GM12878 (cell line): ENCODE results near the gene GRIK3. TPM values are rescaled to one million over a fixed set of nuclear protein-coding genes. Genes with fewer than 3 reads are reported as not detected.

Experiments used
- ATAC-seq: fragments of 200-7000 bp; cut with Tn5 transposase; 3 replicates; pipeline ENCODE4 v1.9.1; 2020; ENCODE audit warnings: mild to moderate bottlenecking, moderate library complexity
- BruUV-seq: library from RNA; stranded (reverse); fragments of 400-500 nt; replicated peaks from 2 replicates; lab custom pipeline; 2021; lab: Mats Ljungman, UMichigan
- CTCF ChIA-PET: fragments of 300-600 bp; sonication (Branson Sonifier 250); formaldehyde crosslinking; extraction: SDS; loops from one replicate; lab custom pipeline; 2021; ENCODE audit warnings: inconsistent platforms; lab: Yijun Ruan, JAX
- POLR2A ChIA-PET: fragments of 350-600 bp; formaldehyde crosslinking; extraction: SDS; loops from one replicate; lab custom pipeline; 2021; ENCODE audit warnings: inconsistent platforms; lab: Charles Lee
- RAD21 ChIA-PET: fragments of 300-600 bp; sonication (Branson Sonifier 250); formaldehyde crosslinking; loops from one replicate; lab custom pipeline; 2023; ENCODE audit warnings: antibody characterized with exemption; ENCODE audit not compliant: unreplicated experiment; lab: Charles Lee
- SMC1A ChIA-PET: fragments of 300-600 bp; sonication (Branson Sonifier 250); formaldehyde crosslinking; loops from one replicate; lab custom pipeline; 2023; ENCODE audit not compliant: unreplicated experiment, uncharacterized antibody; lab: Charles Lee
- DNase-seq: peaks from one replicate; pipeline ENCODE4 v3.0.0-alpha.2; 2011; ENCODE audit warnings: low read depth, low spot score
- FAIRE-seq: peaks from 3 replicates; lab custom pipeline; 2011; peaks lifted over from hg19 to GRCh38; lab: Jason Lieb, UNC
- H2AFZ ChIP-seq: 2 replicates; pipeline ENCODE4 v1.6.0; 2011; ENCODE audit warnings: low read depth, low read length, control low read depth; ENCODE audit not compliant: control insufficient read depth
- H3K27ac ChIP-seq: 2 replicates; pipeline ENCODE4 v1.5.1; 2011; ENCODE audit warnings: control low read depth; ENCODE audit not compliant: control insufficient read depth, insufficient read depth
- H3K27me3 ChIP-seq, 2 experiments: replicated peaks in 1 of 2; 2 replicates each; pipeline versions ENCODE4 v1.6.0 to v1.6.1; 2011; ENCODE audit warnings: low read length in 1 of 2; ENCODE audit not compliant: control insufficient read depth in 2 of 2, insufficient read depth in 2 of 2
- H3K36me3 ChIP-seq, 2 experiments: 2 replicates each; pipeline ENCODE4 v1.5.1; 2011; ENCODE audit warnings: low read length in 1 of 2; ENCODE audit not compliant: control insufficient read depth in 2 of 2, insufficient read depth in 2 of 2
- H3K4me1 ChIP-seq: 2 replicates; pipeline ENCODE4 v1.6.1; 2011; ENCODE audit warnings: mild to moderate bottlenecking, low read length, moderate library complexity, mixed read lengths; ENCODE audit not compliant: control insufficient read depth, insufficient read depth
- H3K4me2 ChIP-seq: 2 replicates; pipeline ENCODE4 v1.6.0; 2011; ENCODE audit warnings: control low read depth; ENCODE audit not compliant: control insufficient read depth, insufficient read depth
- H3K4me3 ChIP-seq: fragments of 200-600 bp; sonication (generic); 2 replicates; pipeline ENCODE4 v1.5.1; 2016
- H3K79me2 ChIP-seq: 2 replicates; pipeline ENCODE4 v1.6.0; 2011; ENCODE audit warnings: low read length; ENCODE audit not compliant: control insufficient read depth, insufficient read depth
- H3K9ac ChIP-seq: 2 replicates; pipeline ENCODE4 v1.8.0; 2011; ENCODE audit warnings: low read length, control low read depth, mixed read lengths; ENCODE audit not compliant: control insufficient read depth, insufficient read depth
- H3K9me3 ChIP-seq: replicated peaks from 3 replicates; pipeline ENCODE4 v1.5.1; 2011; ENCODE audit warnings: mild to moderate bottlenecking, low read length; ENCODE audit not compliant: control insufficient read depth, insufficient read depth
- H4K20me1 ChIP-seq: 2 replicates; pipeline ENCODE4 v1.6.0; 2011; ENCODE audit not compliant: control insufficient read depth, insufficient read depth
- ASH2L ChIP-seq: fragments of 300-600, 200-600 bp; sonication (generic); IDR thresholded peaks from 2 replicates; pipeline ENCODE4 v1.6.1; 2017; ENCODE audit warnings: low read depth, mild to moderate bottlenecking, borderline replicate concordance
- CHD2 ChIP-seq: IDR thresholded peaks from 2 replicates; pipeline ENCODE4 v1.6.1; 2011; ENCODE audit warnings: low read depth, low read length, improper control_type of control experiment, borderline replicate concordance
- ELK1 ChIP-seq: IDR thresholded peaks from 2 replicates; pipeline ENCODE4 v1.6.1; 2012; ENCODE audit warnings: low read depth, low read length, improper control_type of control experiment
- ESRRA ChIP-seq: IDR thresholded peaks from 2 replicates; pipeline ENCODE4 v1.6.1; 2012; ENCODE audit warnings: mild to moderate bottlenecking, low read length, improper control_type of control experiment
- ETV6 ChIP-seq, 2 experiments: fragments of 450-650 bp in 1 of 2; IDR thresholded peaks in 1 of 2; conservative IDR thresholded peaks in 1 of 2; 2 replicates each; pipeline ENCODE4 v1.6.1; 2014; ENCODE audit warnings: antibody characterized with exemption in 1 of 2, borderline replicate concordance in 1 of 2, low read depth in 1 of 2, mild to moderate bottlenecking in 1 of 2, moderate library complexity in 1 of 2
- HDGF ChIP-seq: fragments of 450-650 bp; IDR thresholded peaks from 2 replicates; pipeline ENCODE4 v1.6.1; 2016; ENCODE audit warnings: antibody characterized with exemption
- NFYA ChIP-seq: IDR thresholded peaks from 2 replicates; pipeline ENCODE4 v1.6.1; 2011; ENCODE audit warnings: low read depth, mild to moderate bottlenecking, low read length, improper control_type of control experiment, borderline replicate concordance
- NR2F1 ChIP-seq: fragments of 450-650 bp; conservative IDR thresholded peaks from 2 replicates; pipeline ENCODE4 v1.6.1; 2017; ENCODE audit warnings: mild to moderate bottlenecking
- RB1 ChIP-seq: fragments of 450-650 bp; formaldehyde crosslinking; IDR thresholded peaks from 2 replicates; pipeline ENCODE4 v1.6.1; 2017; ENCODE audit warnings: mild to moderate bottlenecking, borderline replicate concordance
- RBBP5 ChIP-seq: fragments of 200-600 bp; sonication (generic); conservative IDR thresholded peaks from 2 replicates; pipeline ENCODE4 v1.6.1; 2016
- SMC3 ChIP-seq: IDR thresholded peaks from 2 replicates; pipeline ENCODE4 v1.6.1; 2011; ENCODE audit warnings: low read length, improper control_type of control experiment, borderline replicate concordance
- TCF12 ChIP-seq: IDR thresholded peaks from 2 replicates; pipeline ENCODE4 v1.6.1; 2011; ENCODE audit warnings: low read depth, mild to moderate bottlenecking, low read length
- ZBTB40 ChIP-seq: fragments of 450-650 bp; IDR thresholded peaks from 2 replicates; pipeline ENCODE4 v1.6.1; 2016; ENCODE audit warnings: mild to moderate bottlenecking, moderate library complexity, borderline replicate concordance
- ZNF384 ChIP-seq: IDR thresholded peaks from 2 replicates; pipeline ENCODE4 v1.6.1; 2012; ENCODE audit warnings: low read depth, mild to moderate bottlenecking, low read length, improper control_type of control experiment, borderline replicate concordance
- ZSCAN29 ChIP-seq: fragments of 450-650 bp; IDR thresholded peaks from 2 replicates; pipeline ENCODE4 v1.6.1; 2017; ENCODE audit warnings: mild to moderate bottlenecking, moderate library complexity
- WGBS: methylation state at CpG from one replicate; pipeline ENCODE4 v1.1.6; 2016; ENCODE audit warnings: low lambda C conversion rate; ENCODE audit not compliant: insufficient replicate concordance, insufficient coverage; ENCODE audit errors: missing lambda C conversion rate; 5-methylcytosine and 5-hydroxymethylcytosine counted together
- in situ Hi-C: fragments of 300-500 bp; cut with MboI; formaldehyde crosslinking; loops from 9 replicates; pipeline ENCODE4 v1.14.3; 2018; ENCODE audit warnings: mixed read lengths
- intact Hi-C: fragments of 100-400 bp; cut with micrococcal nuclease; formaldehyde crosslinking; loops from one replicate; pipeline ENCODE4 v1.14.2; 2022; ENCODE audit not compliant: unreplicated experiment
- polyA plus RNA-seq, 11 experiments: library from polyadenylated mRNA; depleted of rRNA in 4 of 11; unstranded in 6 of 11; stranded (reverse) in 5 of 11; fragments of >200 nt; fragmentation: Nextera tagmentation in 4 of 11; fragmentation: Illumina TruSeq in 1 of 11; extraction: Ambion mirVana in 4 of 11; extraction: Trizol in 1 of 11; gene quantifications; 1 replicate in 1 of 11; 2 replicates in 10 of 11; pipeline versions ENCODE4 v1.2.1 to v1.2.3, GENCODE V29; 2011 to 2016; ENCODE audit warnings: inconsistent platforms in 2 of 11, missing spikeins in 2 of 11, low read depth in 1 of 11
- total RNA-seq, 4 experiments: library from RNA; depleted of rRNA in 3 of 4; stranded (reverse); fragments of >200 nt in 3 of 4; fragmentation: Illumina TruSeq in 1 of 4; extraction: Trizol in 1 of 4; gene quantifications; 2 replicates each; pipeline versions ENCODE4 v1.2.1 to v1.2.3, GENCODE V29; 2013 to 2021

GRIK3 gene
- total and polyA plus RNA-seq, 10 of the 15 experiments (the other 5 are each of a cell fraction or from before 2014, with no cell fraction given) = not detected

- Histone ChIP-seq H3K4me3 (no peak overlapping the region), H3K4me1 (no peaks in the 10 kb centered on the region), H3K9ac (no peak overlapping the region), H3K27ac (no peak overlapping the region), H3K4me2 (no peak overlapping the region), H3K27me3 (peaks cover 0 to 5% of the 10 kb centered on the region in 2 experiments; a peak in 2 of 4 replicates), H3K36me3 (no peaks in the 10 kb centered on the region), H2AFZ (no peak overlapping the region), H4K20me1 (peaks cover 3% of the 10 kb centered on the region; the same call in 1 of the 2 replicates), H3K9me3 (no peaks in the 10 kb centered on the region), H3K79me2 (no peaks in the 10 kb centered on the region)
- no peak for FAIRE-seq
- POLR2A ChIA-PET = no interaction called here
- DNase-seq = no peak
- no TSS peak for BruUV-seq
- TF ChIP-seq ESRRA = no peak
- no peak for TF ChIP-seq SMC3
- TF ChIP-seq ZSCAN29 = no peak
- TF ChIP-seq NFYA = no peak
- TF ChIP-seq TCF12 = no peak
- ATAC-seq = no peak
- WGBS = 13% methylated on average over 10 of the region's 10 CpGs
- in situ Hi-C loops = no loop called here
- intact Hi-C loops = no loop called here
- SMC1A ChIA-PET = no interaction called here
- CTCF ChIA-PET = no interaction called here
- RAD21 ChIA-PET = no interaction called here
These were observed 46.0 kb downstream of the GRIK3 start for GRCh38 chr1:36988321-36988720.

GRCh38 chr1:36987276-36987675 lies 47.0 kb downstream of the GRIK3 start:
- intact Hi-C loops = no loop called here
- TF ChIP-seq ETV6 (conservative IDR thresholded peaks at IDR 0.05 in 1 of 2, IDR thresholded peaks at IDR 0.05 in 1 of 2; ENCODE audit: borderline replicate concordance in 1 of 2, low read depth in 1 of 2) = no peak
- TF ChIP-seq CHD2 = no peak
- no peak for TF ChIP-seq ELK1
- no peak for TF ChIP-seq RBBP5
- no peak for TF ChIP-seq ASH2L
- no peak for TF ChIP-seq HDGF
- no peak for TF ChIP-seq NR2F1
- TF ChIP-seq RB1 = no peak
- no peak for TF ChIP-seq ZNF384
- no peak for TF ChIP-seq ZBTB40

More at GRCh38 chr1:36987276-36987675, 47.0 kb downstream of the GRIK3 start:
- no peak overlapping the region for H3K4me3 ChIP-seq
- H2AFZ ChIP-seq = no peak overlapping the region
- no peak overlapping the region for H3K9ac ChIP-seq
- H3K27ac ChIP-seq = no peak overlapping the region
- H3K27me3 ChIP-seq = peaks cover 0 to 3% of the 10 kb centered on the region in 2 experiments; a peak in 2 of 4 replicates
- ChIA-PET POLR2A (no interaction called here), CTCF (interaction anchor here (0.9 kb wide), 1 partner anchor 8 kb away, joined by 4 read pairs; no protein-coding TSS in a partner anchor), SMC1A (no interaction called here), RAD21 (no interaction called here)
- no peaks in the 10 kb centered on the region for H3K4me1 ChIP-seq
- in situ Hi-C loops = no loop called here
- H4K20me1 ChIP-seq = peaks cover 3% of the 10 kb centered on the region; the same call in 1 of the 2 replicates
- H3K79me2 ChIP-seq = no peaks in the 10 kb centered on the region
- BruUV-seq = no TSS peak
- H3K4me2 ChIP-seq = no peak overlapping the region
- H3K9me3 ChIP-seq = no peaks in the 10 kb centered on the region
- no peak for ATAC-seq
- 0% methylated on average over 2 of the region's 2 CpGs for WGBS
- DNase-seq = no peak
- FAIRE-seq = no peak
- no peaks in the 10 kb centered on the region for H3K36me3 ChIP-seq
